ENCODE results near the gene ARHGAP24.

DNA sequence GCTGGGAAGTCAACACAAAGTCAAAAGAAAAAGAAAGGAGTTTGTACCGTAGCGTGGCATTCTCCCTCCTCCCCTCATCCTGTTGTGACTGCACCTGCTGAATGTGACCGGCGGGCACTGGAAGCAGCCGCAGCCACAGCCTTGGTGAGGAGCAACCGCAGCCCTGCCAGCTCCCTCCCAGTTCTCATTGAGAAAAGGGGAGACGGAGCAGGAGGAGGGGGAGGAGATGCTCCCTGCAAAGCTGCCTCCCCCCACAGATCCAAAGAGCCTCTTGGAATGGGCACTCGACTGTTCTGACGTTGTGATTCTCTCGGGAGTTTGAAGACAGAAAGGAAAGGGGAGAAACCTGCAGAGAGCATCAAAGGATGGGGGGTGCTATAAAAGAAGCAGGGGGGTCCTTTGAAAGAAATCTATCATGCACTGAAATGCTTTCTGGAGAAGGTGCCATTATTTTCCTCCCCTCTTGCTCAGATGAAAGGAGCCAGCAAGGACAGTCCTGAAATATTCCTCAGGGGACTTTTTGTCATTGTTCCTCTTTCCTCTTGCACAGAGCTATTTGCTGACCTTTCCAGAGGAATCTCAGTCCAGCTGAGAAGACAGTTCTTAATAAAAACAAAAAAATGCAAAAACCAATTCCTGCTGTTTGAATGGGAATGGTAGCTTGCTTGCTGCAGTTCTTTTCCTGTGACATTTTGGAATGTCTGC, 455.2 kb downstream of the ARHGAP24 start:
- TF ChIP-seq, protein P1, sequence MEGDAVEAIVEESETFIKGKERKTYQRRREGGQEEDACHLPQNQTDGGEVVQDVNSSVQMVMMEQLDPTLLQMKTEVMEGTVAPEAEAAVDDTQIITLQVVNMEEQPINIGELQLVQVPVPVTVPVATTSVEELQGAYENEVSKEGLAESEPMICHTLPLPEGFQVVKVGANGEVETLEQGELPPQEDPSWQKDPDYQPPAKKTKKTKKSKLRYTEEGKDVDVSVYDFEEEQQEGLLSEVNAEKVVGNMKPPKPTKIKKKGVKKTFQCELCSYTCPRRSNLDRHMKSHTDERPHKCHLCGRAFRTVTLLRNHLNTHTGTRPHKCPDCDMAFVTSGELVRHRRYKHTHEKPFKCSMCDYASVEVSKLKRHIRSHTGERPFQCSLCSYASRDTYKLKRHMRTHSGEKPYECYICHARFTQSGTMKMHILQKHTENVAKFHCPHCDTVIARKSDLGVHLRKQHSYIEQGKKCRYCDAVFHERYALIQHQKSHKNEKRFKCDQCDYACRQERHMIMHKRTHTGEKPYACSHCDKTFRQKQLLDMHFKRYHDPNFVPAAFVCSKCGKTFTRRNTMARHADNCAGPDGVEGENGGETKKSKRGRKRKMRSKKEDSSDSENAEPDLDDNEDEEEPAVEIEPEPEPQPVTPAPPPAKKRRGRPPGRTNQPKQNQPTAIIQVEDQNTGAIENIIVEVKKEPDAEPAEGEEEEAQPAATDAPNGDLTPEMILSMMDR (IDR thresholded peaks at IDR 0.05): no peak
- TF ChIP-seq POLR2A (IDR thresholded peaks at IDR 0.05): no peak
